Vagina (tissue), 2 donors: Measurements from ENCODE around the gene IFT122.

ENCODE experiments used
- POLR2A ChIP-seq, 2 donors: fragments of 450-650 bp; IDR thresholded peaks; one replicate each; pipeline ENCODE4 v1.6.1; 2017; ENCODE audit warnings: antibody characterized with exemption in 2 of 2, mild to moderate bottlenecking in 2 of 2, moderate library complexity in 2 of 2
- TF ChIP-seq, protein P1 (sequence below), 3 experiments: fragments of 450-650 bp in 2 of 3; fragments of 200-600 bp in 1 of 3; sonication (generic) in 1 of 3; IDR thresholded peaks; one replicate each; pipeline ENCODE4 v1.5.1; 2017 to 2019; ENCODE audit warnings: antibody characterized with exemption in 3 of 3, mild to moderate bottlenecking in 2 of 3, moderate library complexity in 2 of 3

GRCh38 chr3:129419476-129419875 is 20.5 kb upstream of the IFT122 start:
- TF ChIP-seq, protein P1, sequence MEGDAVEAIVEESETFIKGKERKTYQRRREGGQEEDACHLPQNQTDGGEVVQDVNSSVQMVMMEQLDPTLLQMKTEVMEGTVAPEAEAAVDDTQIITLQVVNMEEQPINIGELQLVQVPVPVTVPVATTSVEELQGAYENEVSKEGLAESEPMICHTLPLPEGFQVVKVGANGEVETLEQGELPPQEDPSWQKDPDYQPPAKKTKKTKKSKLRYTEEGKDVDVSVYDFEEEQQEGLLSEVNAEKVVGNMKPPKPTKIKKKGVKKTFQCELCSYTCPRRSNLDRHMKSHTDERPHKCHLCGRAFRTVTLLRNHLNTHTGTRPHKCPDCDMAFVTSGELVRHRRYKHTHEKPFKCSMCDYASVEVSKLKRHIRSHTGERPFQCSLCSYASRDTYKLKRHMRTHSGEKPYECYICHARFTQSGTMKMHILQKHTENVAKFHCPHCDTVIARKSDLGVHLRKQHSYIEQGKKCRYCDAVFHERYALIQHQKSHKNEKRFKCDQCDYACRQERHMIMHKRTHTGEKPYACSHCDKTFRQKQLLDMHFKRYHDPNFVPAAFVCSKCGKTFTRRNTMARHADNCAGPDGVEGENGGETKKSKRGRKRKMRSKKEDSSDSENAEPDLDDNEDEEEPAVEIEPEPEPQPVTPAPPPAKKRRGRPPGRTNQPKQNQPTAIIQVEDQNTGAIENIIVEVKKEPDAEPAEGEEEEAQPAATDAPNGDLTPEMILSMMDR (IDR thresholded peaks at IDR 0.05) = no peak
- no peak for TF ChIP-seq POLR2A (IDR thresholded peaks at IDR 0.05)
